IMR-90 (cell line): Measurements from ENCODE around the gene GPR161. TPM values are rescaled to one million over a fixed set of nuclear protein-coding genes. Genes with fewer than 3 reads are reported as not detected.
A peak's percentile ranks its signal among the peaks of the same experiment; 100 is the strongest.

ENCODE experiments used
- ATAC-seq: fragments of 200-7000 bp; cut with Tn5 transposase; 2 replicates; pipeline ENCODE4 v1.9.1; 2020; ENCODE audit warnings: low read depth, mild to moderate bottlenecking, moderate library complexity
- BruUV-seq: library from RNA; stranded (reverse); fragments of 400-500 nt; replicated peaks from 2 replicates; lab custom pipeline; 2021; lab: Mats Ljungman, UMichigan
- CTCF ChIA-PET: fragments of 300-600 bp; formaldehyde crosslinking; extraction: SDS; loops from one replicate; lab custom pipeline; 2021; ENCODE audit warnings: antibody characterized with exemption; lab: Yijun Ruan, JAX
- POLR2A ChIA-PET: fragments of 300-600 bp; sonication (Branson Sonifier 250); formaldehyde crosslinking; loops from one replicate; lab custom pipeline; 2022; ENCODE audit warnings: antibody characterized with exemption; ENCODE audit not compliant: unreplicated experiment; lab: Charles Lee
- DNase-seq: peaks from one replicate; pipeline ENCODE4 v3.0.0; 2013
- H2AFZ ChIP-seq: replicated peaks from 2 replicates; pipeline ENCODE3; 2013; ENCODE audit warnings: low read length, mild to moderate bottlenecking; ENCODE audit not compliant: poor library complexity
- H2AK5ac ChIP-seq: 2 replicates; pipeline ENCODE4 v1.6.1; 2013; ENCODE audit warnings: low read depth, low read length, inconsistent platforms
- H2AK9ac ChIP-seq: replicated peaks from 2 replicates; pipeline ENCODE3; 2013; ENCODE audit warnings: mild to moderate bottlenecking, low read depth, low read length, moderate library complexity; ENCODE audit not compliant: poor library complexity
- H2BK120ac ChIP-seq: 2 replicates; pipeline ENCODE4 v1.6.1; 2013; ENCODE audit warnings: low read depth, low read length, inconsistent platforms
- H2BK15ac ChIP-seq: 3 replicates; pipeline ENCODE4 v1.6.1; 2013; ENCODE audit warnings: low read depth, low read length, inconsistent platforms
- H2BK20ac ChIP-seq: 2 replicates; pipeline ENCODE4 v1.6.1; 2013; ENCODE audit warnings: low read depth, mild to moderate bottlenecking, inconsistent platforms, low read length, moderate library complexity
- H2BK5ac ChIP-seq: 2 replicates; pipeline ENCODE4 v1.6.1; 2013; ENCODE audit warnings: mild to moderate bottlenecking, low read depth, low read length, inconsistent platforms; ENCODE audit not compliant: poor library complexity, severe bottlenecking
- H3K14ac ChIP-seq: replicated peaks from 2 replicates; pipeline ENCODE4 v1.6.1; 2013; ENCODE audit warnings: low read depth, low read length, inconsistent platforms
- H3K18ac ChIP-seq: 2 replicates; pipeline ENCODE4 v1.6.1; 2013; ENCODE audit warnings: low read depth, low read length, control low read depth
- H3K23ac ChIP-seq: 2 replicates; pipeline ENCODE4 v1.6.1; 2013; ENCODE audit warnings: low read depth, low read length, inconsistent platforms
- H3K27ac ChIP-seq: 2 replicates; pipeline ENCODE4 v1.5.1; 2013; ENCODE audit warnings: mild to moderate bottlenecking, control low read depth, low read length; ENCODE audit not compliant: insufficient read depth
- H3K27me3 ChIP-seq: 2 replicates; pipeline ENCODE4 v1.6.1; 2013; ENCODE audit warnings: low read length; ENCODE audit not compliant: control insufficient read depth, insufficient read depth
- H3K36me3 ChIP-seq: 2 replicates; pipeline ENCODE4 v1.6.1; 2013; ENCODE audit warnings: low read length, mixed read lengths; ENCODE audit not compliant: control insufficient read depth, insufficient read depth
- H3K4ac ChIP-seq: 2 replicates; pipeline ENCODE4 v1.6.1; 2013; ENCODE audit warnings: low read depth, low read length, inconsistent platforms
- H3K4me1 ChIP-seq: 2 replicates; pipeline ENCODE4 v1.6.1; 2013; ENCODE audit warnings: low read length, mixed read lengths; ENCODE audit not compliant: control insufficient read depth, insufficient read depth
- H3K4me2 ChIP-seq: 2 replicates; pipeline ENCODE4 v1.6.1; 2013; ENCODE audit warnings: low read depth, mild to moderate bottlenecking, control low read depth, low read length, moderate library complexity
- H3K4me3 ChIP-seq: 2 replicates; pipeline ENCODE4 v1.5.1; 2013; ENCODE audit warnings: low read depth, mild to moderate bottlenecking, control low read depth, low read length, moderate library complexity; ENCODE audit not compliant: insufficient read depth
- H3K56ac ChIP-seq: 2 replicates; pipeline ENCODE4 v1.6.1; 2013; ENCODE audit warnings: low read length, inconsistent platforms; ENCODE audit not compliant: insufficient read depth; ENCODE audit errors: extremely low read depth
- H3K79me1 ChIP-seq, 2 experiments: 2 replicates each; pipeline ENCODE4 v1.6.1; 2013; ENCODE audit warnings: low read length in 2 of 2, inconsistent platforms in 1 of 2, low read depth in 1 of 2
- H3K9ac ChIP-seq: 2 replicates; pipeline ENCODE4 v1.6.1; 2013; ENCODE audit warnings: low read depth, low read length, control low read depth
- H3K9me1 ChIP-seq: 2 replicates; pipeline ENCODE4 v1.6.1; 2013; ENCODE audit warnings: low read length, inconsistent platforms; ENCODE audit not compliant: insufficient read depth
- H3K9me3 ChIP-seq: 2 replicates; pipeline ENCODE4 v1.6.1; 2013; ENCODE audit warnings: low read length; ENCODE audit not compliant: control insufficient read depth, insufficient read depth
- H4K20me1 ChIP-seq: 2 replicates; pipeline ENCODE4 v1.6.1; 2013; ENCODE audit warnings: low read length, inconsistent platforms; ENCODE audit not compliant: insufficient read depth
- H4K5ac ChIP-seq: 2 replicates; pipeline ENCODE4 v1.6.1; 2013; ENCODE audit warnings: mild to moderate bottlenecking, low read depth, low read length, control low read depth
- H4K8ac ChIP-seq, 2 experiments: 2 replicates each; pipeline ENCODE4 v1.6.1; 2013; ENCODE audit warnings: low read depth in 2 of 2, low read length in 2 of 2, control low read depth in 1 of 2, inconsistent platforms in 1 of 2
- H4K91ac ChIP-seq: 2 replicates; pipeline ENCODE4 v1.6.1; 2013; ENCODE audit warnings: low read depth, low read length, inconsistent platforms; ENCODE audit not compliant: insufficient read depth
- BHLHE40 ChIP-seq: fragments of 150-350 bp; IDR thresholded peaks from 2 replicates; pipeline ENCODE4 v1.6.1; 2016; ENCODE audit warnings: mild to moderate bottlenecking, low read depth, low read length
- CEBPB ChIP-seq: IDR thresholded peaks from 2 replicates; pipeline ENCODE4 v1.6.1; 2012; ENCODE audit warnings: low read depth, low read length, improper control_type of control experiment
- CHD1 ChIP-seq: IDR thresholded peaks from 2 replicates; pipeline ENCODE4 v1.6.1; 2012; ENCODE audit warnings: low read depth, low read length, improper control_type of control experiment
- FOS ChIP-seq: fragments of 150-350 bp; IDR thresholded peaks from 2 replicates; pipeline ENCODE4 v1.6.1; 2016; ENCODE audit warnings: low read depth, low read length
- MAFK ChIP-seq: IDR thresholded peaks from 2 replicates; pipeline ENCODE4 v1.6.1; 2012; ENCODE audit warnings: low read depth, low read length, improper control_type of control experiment
- MAZ ChIP-seq: IDR thresholded peaks from 2 replicates; pipeline ENCODE4 v1.6.1; 2012; ENCODE audit warnings: low read depth, mild to moderate bottlenecking, low read length, improper control_type of control experiment, moderate library complexity, borderline replicate concordance
- MXI1 ChIP-seq: IDR thresholded peaks from 2 replicates; pipeline ENCODE4 v1.6.1; 2012; ENCODE audit warnings: low read depth, mild to moderate bottlenecking, low read length, moderate library complexity, borderline replicate concordance
- NFE2L2 ChIP-seq: fragments of 150-350 bp; IDR thresholded peaks from 2 replicates; pipeline ENCODE4 v1.6.1; 2016; ENCODE audit warnings: low read depth, mild to moderate bottlenecking, low read length
- POLR2A ChIP-seq: IDR thresholded peaks from 2 replicates; pipeline ENCODE4 v1.6.1; 2012; ENCODE audit warnings: mild to moderate bottlenecking, low read depth, low read length
- RAD21 ChIP-seq: IDR thresholded peaks from 2 replicates; pipeline ENCODE4 v1.6.1; 2012; ENCODE audit warnings: low read length, improper control_type of control experiment
- RCOR1 ChIP-seq: IDR thresholded peaks from 2 replicates; pipeline ENCODE4 v1.6.1; 2012; ENCODE audit warnings: mild to moderate bottlenecking, low read length, improper control_type of control experiment; ENCODE audit not compliant: insufficient replicate concordance
- RFX5 ChIP-seq: IDR thresholded peaks from 2 replicates; pipeline ENCODE4 v1.8.0; 2012; ENCODE audit warnings: low read depth, mild to moderate bottlenecking, low read length, moderate library complexity
- SMC3 ChIP-seq: fragments of 150-350 bp; IDR thresholded peaks from 2 replicates; pipeline ENCODE4 v1.6.1; 2016; ENCODE audit warnings: low read depth, mild to moderate bottlenecking, antibody characterized with exemption, low read length, moderate library complexity
- WGBS, 2 experiments: methylation state at CpG; one replicate each; pipeline versions ENCODE4 v1.1.5 to v1.1.7; 2013; ENCODE audit warnings: missing lambda C conversion rate in 2 of 2; ENCODE audit not compliant: insufficient read length in 1 of 2; ENCODE audit errors: extremely low coverage in 2 of 2; 5-methylcytosine and 5-hydroxymethylcytosine counted together
- dilution Hi-C: fragments of 300-500 bp; cut with HindIII; formaldehyde crosslinking; loops from one replicate; pipeline ENCODE4 v1.14.3; 2018; ENCODE audit warnings: low sequenced_read_pairs; ENCODE audit not compliant: unreplicated experiment
- in situ Hi-C: fragments of 300-500 bp; cut with MboI; formaldehyde crosslinking; loops from 3 replicates; pipeline ENCODE4 v1.14.3; 2019; ENCODE audit warnings: low sequenced_read_pairs, inconsistent platforms, mixed read lengths
- intact Hi-C: fragments of 100-400 bp; cut with micrococcal nuclease; formaldehyde crosslinking; loops from 2 replicates; pipeline ENCODE4 v1.10.0; 2022
- polyA plus RNA-seq, 3 experiments: library from polyadenylated mRNA; depleted of rRNA; stranded (reverse); fragments of >200 nt; gene quantifications; 2 replicates each; pipeline ENCODE4 v1.2.3, GENCODE V29; 2012; ENCODE audit warnings: low replicate concordance in 1 of 3
- total RNA-seq: library from RNA; depleted of rRNA; stranded (reverse); fragments of >200 nt; gene quantifications from 2 replicates; pipeline ENCODE4 v1.2.3, GENCODE V29; 2012
- TF ChIP-seq, protein P1 (sequence below): conservative IDR thresholded peaks from 2 replicates; pipeline ENCODE4 v1.5.1; 2012; ENCODE audit warnings: mild to moderate bottlenecking, low read depth, low read length, improper control_type of control experiment
- TF ChIP-seq, protein P2 (sequence below): fragments of 150-350 bp; IDR thresholded peaks from 2 replicates; pipeline ENCODE4 v1.6.1; 2016; ENCODE audit warnings: low read depth, mild to moderate bottlenecking, low read length, moderate library complexity, borderline replicate concordance
- TF ChIP-seq, protein P3 (sequence below): fragments of 150-350 bp; IDR thresholded peaks from 2 replicates; pipeline ENCODE4 v1.6.1; 2017; ENCODE audit warnings: mild to moderate bottlenecking, antibody characterized with exemption, low read length, low read depth

Gene GPR161
- total and polyA plus RNA-seq, 2 of the 4 experiments (the other 2 are of a cell fraction): 12.5 to 13.3 TPM

DNA sequence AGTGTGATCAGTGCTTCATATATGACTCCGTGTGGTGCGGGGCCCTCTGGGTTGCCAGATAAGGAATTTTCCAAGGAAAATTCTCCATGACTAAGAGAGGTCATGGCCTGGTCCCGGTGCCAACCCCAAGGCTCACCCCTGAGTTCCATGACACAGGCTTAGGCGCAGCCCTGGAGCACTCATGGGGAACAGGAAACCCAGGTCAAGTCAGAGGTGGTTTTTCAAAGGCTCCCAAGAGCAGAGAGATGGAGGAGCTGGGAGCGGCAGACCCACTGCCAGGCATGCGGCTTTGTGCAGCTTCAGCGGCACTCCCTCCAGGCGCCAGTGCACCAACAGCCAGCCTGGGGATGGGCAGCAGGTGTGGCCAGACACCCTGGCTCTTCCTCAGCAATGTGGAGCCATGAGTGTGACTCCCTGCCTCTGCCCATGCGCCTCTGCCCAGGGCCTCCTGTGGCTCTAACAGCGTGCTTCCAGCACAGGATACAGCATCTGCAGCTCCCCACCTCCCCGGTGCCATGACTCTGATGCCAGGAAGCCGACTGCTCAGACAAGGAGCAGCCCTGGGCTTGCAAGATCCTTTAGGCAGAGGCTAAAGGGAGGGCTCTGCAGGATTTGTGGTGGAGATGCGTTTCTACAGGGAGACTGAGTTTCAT, 47.3 kb downstream of the GPR161 start:
- peaks cover 21% of the 10 kb centered on the region for H3K36me3 ChIP-seq
- dilution Hi-C loops: no loop called here

More for the DNA sequence above, 47.3 kb downstream of the GPR161 start:
- H4K20me1 ChIP-seq: no peaks in the 10 kb centered on the region
- no peak overlapping the region for H3K9ac ChIP-seq
- H3K27ac ChIP-seq: no peak overlapping the region
- no peak overlapping the region for H2BK20ac ChIP-seq
- no peak overlapping the region for H3K18ac ChIP-seq
- H2AK5ac ChIP-seq: no peak overlapping the region
- H3K27me3 ChIP-seq: no peaks in the 10 kb centered on the region
- no peak overlapping the region for H3K4ac ChIP-seq
- H3K9me3 ChIP-seq: no peaks in the 10 kb centered on the region
- no peak overlapping the region for H3K23ac ChIP-seq
- DNase-seq: no peak
- no peak overlapping the region for H3K4me3 ChIP-seq
- POLR2A ChIA-PET: no interaction called here
- CTCF ChIA-PET: no interaction called here
- H3K56ac ChIP-seq: no peak overlapping the region
- no peak overlapping the region for H2BK120ac ChIP-seq
- peak; percentile 46 for ATAC-seq
- WGBS, 2 experiments: 80% methylated on average over 1 of the region's 13 CpGs; no CpG with 5 or more reads in 1 of the 2 experiments
- H3K4me1 ChIP-seq: peaks cover 8% of the 10 kb centered on the region
- no peak overlapping the region for H2BK15ac ChIP-seq
- no peak overlapping the region for H3K4me2 ChIP-seq
- H2BK5ac ChIP-seq: no peak overlapping the region
- no TSS peak for BruUV-seq
- no peak overlapping the region for H4K91ac ChIP-seq
- no peak overlapping the region for H2AK9ac ChIP-seq
- no peak overlapping the region for H2AFZ ChIP-seq
- intact Hi-C loops: loop anchor here (1.0 kb wide), 1 partner anchor 12 kb away; no protein-coding TSS in a partner anchor
- no peak overlapping the region for H4K8ac ChIP-seq
- H4K5ac ChIP-seq: no peak overlapping the region
- TF ChIP-seq, protein P1, sequence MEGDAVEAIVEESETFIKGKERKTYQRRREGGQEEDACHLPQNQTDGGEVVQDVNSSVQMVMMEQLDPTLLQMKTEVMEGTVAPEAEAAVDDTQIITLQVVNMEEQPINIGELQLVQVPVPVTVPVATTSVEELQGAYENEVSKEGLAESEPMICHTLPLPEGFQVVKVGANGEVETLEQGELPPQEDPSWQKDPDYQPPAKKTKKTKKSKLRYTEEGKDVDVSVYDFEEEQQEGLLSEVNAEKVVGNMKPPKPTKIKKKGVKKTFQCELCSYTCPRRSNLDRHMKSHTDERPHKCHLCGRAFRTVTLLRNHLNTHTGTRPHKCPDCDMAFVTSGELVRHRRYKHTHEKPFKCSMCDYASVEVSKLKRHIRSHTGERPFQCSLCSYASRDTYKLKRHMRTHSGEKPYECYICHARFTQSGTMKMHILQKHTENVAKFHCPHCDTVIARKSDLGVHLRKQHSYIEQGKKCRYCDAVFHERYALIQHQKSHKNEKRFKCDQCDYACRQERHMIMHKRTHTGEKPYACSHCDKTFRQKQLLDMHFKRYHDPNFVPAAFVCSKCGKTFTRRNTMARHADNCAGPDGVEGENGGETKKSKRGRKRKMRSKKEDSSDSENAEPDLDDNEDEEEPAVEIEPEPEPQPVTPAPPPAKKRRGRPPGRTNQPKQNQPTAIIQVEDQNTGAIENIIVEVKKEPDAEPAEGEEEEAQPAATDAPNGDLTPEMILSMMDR: no peak
- TF ChIP-seq CHD1 (no peak), RCOR1 (no peak), POLR2A (no peak), MAZ (no peak), FOS (no peak), BHLHE40 (no peak), CEBPB (no peak), RAD21 (no peak), MAFK (no peak), RFX5 (no peak), MXI1 (no peak), SMC3 (no peak), NFE2L2 (no peak)
- TF ChIP-seq, protein P2, sequence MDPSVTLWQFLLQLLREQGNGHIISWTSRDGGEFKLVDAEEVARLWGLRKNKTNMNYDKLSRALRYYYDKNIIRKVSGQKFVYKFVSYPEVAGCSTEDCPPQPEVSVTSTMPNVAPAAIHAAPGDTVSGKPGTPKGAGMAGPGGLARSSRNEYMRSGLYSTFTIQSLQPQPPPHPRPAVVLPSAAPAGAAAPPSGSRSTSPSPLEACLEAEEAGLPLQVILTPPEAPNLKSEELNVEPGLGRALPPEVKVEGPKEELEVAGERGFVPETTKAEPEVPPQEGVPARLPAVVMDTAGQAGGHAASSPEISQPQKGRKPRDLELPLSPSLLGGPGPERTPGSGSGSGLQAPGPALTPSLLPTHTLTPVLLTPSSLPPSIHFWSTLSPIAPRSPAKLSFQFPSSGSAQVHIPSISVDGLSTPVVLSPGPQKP: no peak
- TF ChIP-seq, protein P3, sequence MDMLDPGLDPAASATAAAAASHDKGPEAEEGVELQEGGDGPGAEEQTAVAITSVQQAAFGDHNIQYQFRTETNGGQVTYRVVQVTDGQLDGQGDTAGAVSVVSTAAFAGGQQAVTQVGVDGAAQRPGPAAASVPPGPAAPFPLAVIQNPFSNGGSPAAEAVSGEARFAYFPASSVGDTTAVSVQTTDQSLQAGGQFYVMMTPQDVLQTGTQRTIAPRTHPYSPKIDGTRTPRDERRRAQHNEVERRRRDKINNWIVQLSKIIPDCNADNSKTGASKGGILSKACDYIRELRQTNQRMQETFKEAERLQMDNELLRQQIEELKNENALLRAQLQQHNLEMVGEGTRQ: no peak
- in situ Hi-C loops: loop anchor here (10.0 kb wide), 1 partner anchor 375 kb away; no protein-coding TSS in a partner anchor
- H3K9me1 ChIP-seq: peaks cover 16% of the 10 kb centered on the region
- H3K79me1 ChIP-seq: peaks cover 0 to 5% of the 10 kb centered on the region in 2 experiments; a peak in 1 of 4 replicates
- no peak overlapping the region for H3K14ac ChIP-seq
